ENCODE measurements around the gene EXOSC3. TPM values are rescaled to one million over a fixed set of nuclear protein-coding genes. Genes with fewer than 3 reads are reported as not detected.

EXOSC3 gene
- total and polyA plus RNA-seq, 2 of the 13 experiments (the other 11 are each of a cell fraction or from before 2014, with no cell fraction given): 17.5 to 68.7 TPM

DNA sequence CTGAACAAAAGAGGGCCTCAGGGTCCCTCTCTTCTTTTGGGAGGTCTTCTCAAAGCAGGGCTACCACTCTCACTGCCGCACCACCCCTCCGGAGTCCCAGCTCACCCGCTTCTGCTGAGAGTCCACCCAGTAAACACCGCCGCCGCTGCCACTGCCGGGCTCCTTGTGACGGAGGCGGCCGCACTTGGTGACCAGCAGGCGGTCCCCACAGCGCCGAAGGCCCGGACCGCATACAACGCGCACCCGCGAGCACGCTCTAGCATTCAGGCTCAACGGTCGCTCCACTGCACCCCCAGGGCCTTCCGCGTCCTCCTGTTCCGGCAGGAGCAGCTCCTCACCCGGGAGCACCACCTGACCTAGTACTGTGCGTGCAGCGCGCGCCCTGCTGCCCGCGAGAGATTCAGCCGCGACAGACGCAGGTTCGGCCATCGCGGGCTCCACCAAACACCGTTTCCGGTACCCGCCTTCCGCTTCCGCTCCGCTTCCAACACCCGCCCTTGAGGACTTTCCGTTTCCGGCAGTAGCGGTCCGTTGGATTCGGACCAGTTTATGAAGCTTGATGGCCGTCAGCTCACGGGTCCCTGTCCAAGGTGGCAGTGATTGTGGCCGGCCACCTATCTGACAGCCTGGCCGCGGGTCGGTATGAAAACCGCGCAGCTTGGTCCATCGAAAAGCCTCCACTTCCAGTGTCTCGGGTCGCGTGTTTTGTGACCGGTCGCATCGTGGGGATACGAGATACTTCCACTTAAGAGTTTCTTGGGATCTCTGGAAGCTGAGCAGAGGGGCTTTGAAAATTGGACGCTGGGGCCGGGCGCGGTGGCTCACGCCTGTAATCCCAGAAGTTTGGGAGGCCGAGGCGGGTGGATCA is at the start of gene EXOSC3 (continued):
- TF ChIP-seq, protein P1, sequence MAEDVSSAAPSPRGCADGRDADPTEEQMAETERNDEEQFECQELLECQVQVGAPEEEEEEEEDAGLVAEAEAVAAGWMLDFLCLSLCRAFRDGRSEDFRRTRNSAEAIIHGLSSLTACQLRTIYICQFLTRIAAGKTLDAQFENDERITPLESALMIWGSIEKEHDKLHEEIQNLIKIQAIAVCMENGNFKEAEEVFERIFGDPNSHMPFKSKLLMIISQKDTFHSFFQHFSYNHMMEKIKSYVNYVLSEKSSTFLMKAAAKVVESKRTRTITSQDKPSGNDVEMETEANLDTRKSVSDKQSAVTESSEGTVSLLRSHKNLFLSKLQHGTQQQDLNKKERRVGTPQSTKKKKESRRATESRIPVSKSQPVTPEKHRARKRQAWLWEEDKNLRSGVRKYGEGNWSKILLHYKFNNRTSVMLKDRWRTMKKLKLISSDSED (CRISPR knock-in tag; IDR thresholded peaks at IDR 0.05): no peak
- peak; percentile 95 for TF ChIP-seq HDAC1 (CRISPR knock-in tag; IDR thresholded peaks at IDR 0.05)
- no peak for TF ChIP-seq NFATC3 (CRISPR knock-in tag; IDR thresholded peaks at IDR 0.05)
- TF ChIP-seq ZNF782 (CRISPR knock-in tag; IDR thresholded peaks at IDR 0.05; ENCODE audit: borderline replicate concordance): peak; percentile 66; the same call in 1 of the 2 replicates
- peak; percentile 70; the same call in 1 of the 2 replicates for TF ChIP-seq ZNF296 (CRISPR knock-in tag; conservative IDR thresholded peaks at IDR 0.05)
- no peak for TF ChIP-seq NFIC (IDR thresholded peaks at IDR 0.05; ENCODE audit: low read length)
- no peak; the same call in 1 of the 2 replicates for TF ChIP-seq ZNF460 (CRISPR knock-in tag; IDR thresholded peaks at IDR 0.05; ENCODE audit: borderline replicate concordance)
- peak; percentile 55; the same call in 1 of the 2 replicates for TF ChIP-seq FOXK1 (CRISPR knock-in tag; IDR thresholded peaks at IDR 0.05; ENCODE audit: borderline replicate concordance, low read depth)
- TF ChIP-seq, protein P2, sequence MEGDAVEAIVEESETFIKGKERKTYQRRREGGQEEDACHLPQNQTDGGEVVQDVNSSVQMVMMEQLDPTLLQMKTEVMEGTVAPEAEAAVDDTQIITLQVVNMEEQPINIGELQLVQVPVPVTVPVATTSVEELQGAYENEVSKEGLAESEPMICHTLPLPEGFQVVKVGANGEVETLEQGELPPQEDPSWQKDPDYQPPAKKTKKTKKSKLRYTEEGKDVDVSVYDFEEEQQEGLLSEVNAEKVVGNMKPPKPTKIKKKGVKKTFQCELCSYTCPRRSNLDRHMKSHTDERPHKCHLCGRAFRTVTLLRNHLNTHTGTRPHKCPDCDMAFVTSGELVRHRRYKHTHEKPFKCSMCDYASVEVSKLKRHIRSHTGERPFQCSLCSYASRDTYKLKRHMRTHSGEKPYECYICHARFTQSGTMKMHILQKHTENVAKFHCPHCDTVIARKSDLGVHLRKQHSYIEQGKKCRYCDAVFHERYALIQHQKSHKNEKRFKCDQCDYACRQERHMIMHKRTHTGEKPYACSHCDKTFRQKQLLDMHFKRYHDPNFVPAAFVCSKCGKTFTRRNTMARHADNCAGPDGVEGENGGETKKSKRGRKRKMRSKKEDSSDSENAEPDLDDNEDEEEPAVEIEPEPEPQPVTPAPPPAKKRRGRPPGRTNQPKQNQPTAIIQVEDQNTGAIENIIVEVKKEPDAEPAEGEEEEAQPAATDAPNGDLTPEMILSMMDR (CRISPR knock-in tag; IDR thresholded peaks at IDR 0.05): peak; percentile 59
- TF ChIP-seq ZBTB7B (CRISPR knock-in tag; IDR thresholded peaks at IDR 0.05): no peak
- TF ChIP-seq REXO4 (CRISPR knock-in tag; IDR thresholded peaks at IDR 0.05; ENCODE audit: borderline replicate concordance): no peak
- TF ChIP-seq ZNF792 (CRISPR knock-in tag; IDR thresholded peaks at IDR 0.05): peak; percentile 68
- no peak for TF ChIP-seq FLYWCH1 (CRISPR knock-in tag; IDR thresholded peaks at IDR 0.05)
- TF ChIP-seq ZNF138 (CRISPR knock-in tag; IDR thresholded peaks at IDR 0.05; ENCODE audit: low read depth): peak; percentile 96
- TF ChIP-seq SP140L (CRISPR knock-in tag; IDR thresholded peaks at IDR 0.05; ENCODE audit: borderline replicate concordance): no peak
- no peak for TF ChIP-seq ZNF24 (IDR thresholded peaks at IDR 0.05)
- peak; percentile 94; the same call in 1 of the 2 replicates for TF ChIP-seq EED (CRISPR knock-in tag; IDR thresholded peaks at IDR 0.05)
- peak; percentile 88 for TF ChIP-seq TFDP2 (CRISPR knock-in tag; IDR thresholded peaks at IDR 0.05)
- peak; percentile 88 for TF ChIP-seq MAX (IDR thresholded peaks at IDR 0.05)
- TF ChIP-seq ZNF496 (CRISPR knock-in tag; IDR thresholded peaks at IDR 0.05; ENCODE audit: insufficient replicate concordance): no peak
- TF ChIP-seq ZNF264 (CRISPR knock-in tag; IDR thresholded peaks at IDR 0.05): no peak; the same call in 1 of the 2 replicates
- TF ChIP-seq ELF4 (CRISPR knock-in tag; IDR thresholded peaks at IDR 0.05; ENCODE audit: borderline replicate concordance): peak; percentile 83
- TF ChIP-seq ZNF17 (CRISPR knock-in tag; IDR thresholded peaks at IDR 0.05): no peak
- TF ChIP-seq ZEB1 (IDR thresholded peaks at IDR 0.05; ENCODE audit: insufficient replicate concordance, low read depth): no peak
- no peak for TF ChIP-seq TEF (CRISPR knock-in tag; IDR thresholded peaks at IDR 0.05)
- peak; percentile 56; the same call in 1 of the 2 replicates for TF ChIP-seq PHF21A (CRISPR knock-in tag; IDR thresholded peaks at IDR 0.05)
